Mesodermal cell (in vitro differentiated cells): ENCODE measurements around the gene SCN2A.
"Not testable (repeated sequence)": the region's sequence is repeated elsewhere in the genome, so short reads cannot be mapped to it uniquely, and the experiment has no call there.

ENCODE experiments used
- H3K27ac ChIP-seq: 2 replicates; pipeline ENCODE4 v1.7.0; 2013; ENCODE audit warnings: mild to moderate bottlenecking, low read depth, low read length, moderate library complexity; ENCODE audit not compliant: severe bottlenecking
- H3K36me3 ChIP-seq: 2 replicates; pipeline ENCODE4 v1.7.1; 2013; ENCODE audit warnings: mild to moderate bottlenecking, low read length, moderate library complexity; ENCODE audit not compliant: control insufficient read depth, insufficient read depth
- H3K4me1 ChIP-seq: one replicate; pipeline ENCODE4 v1.7.1; 2013; ENCODE audit warnings: mild to moderate bottlenecking, low read length; ENCODE audit not compliant: insufficient read depth, control insufficient read depth, poor library complexity, severe bottlenecking
- H3K4me3 ChIP-seq: 2 replicates; pipeline ENCODE4 v1.7.0; 2013; ENCODE audit warnings: low read length, control low read depth, mild to moderate bottlenecking; ENCODE audit not compliant: insufficient read depth, poor library complexity, severe bottlenecking; ENCODE audit errors: extremely low read depth
- H3K9me3 ChIP-seq: 2 replicates; pipeline ENCODE4 v1.7.1; 2013; ENCODE audit warnings: mild to moderate bottlenecking, low read length, moderate library complexity; ENCODE audit not compliant: control insufficient read depth
- WGBS, 2 experiments: methylation state at CpG; one replicate each; pipeline ENCODE4 v1.1.5; 2013; ENCODE audit warnings: missing lambda C conversion rate in 2 of 2; ENCODE audit not compliant: insufficient coverage in 2 of 2; 5-methylcytosine and 5-hydroxymethylcytosine counted together

Gene SCN2A

GRCh38 chr2:165251366-165251765 is 12.2 kb downstream of the SCN2A start:
- WGBS, 2 experiments = 100% methylated on average over 3 of the region's 4 CpGs

DNA sequence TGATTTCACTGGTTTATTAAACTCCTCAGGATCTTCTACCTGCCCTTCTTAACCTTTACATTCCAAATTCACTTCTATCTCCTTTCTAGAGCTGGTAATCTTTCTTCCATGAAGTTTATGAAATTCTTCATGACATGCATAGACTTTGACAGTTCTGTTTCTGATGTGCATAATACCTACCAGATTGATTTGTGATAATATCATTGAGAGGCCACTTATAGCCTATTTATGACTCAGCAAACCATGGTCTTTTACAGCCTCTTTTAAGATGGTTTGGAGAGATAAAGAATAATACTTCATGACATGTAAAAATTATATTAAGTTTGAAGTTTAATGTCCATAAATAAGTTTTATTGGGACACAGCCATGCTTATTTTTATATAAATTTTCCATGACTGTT is 14.0 kb downstream of the SCN2A start:
- H3K4me3 ChIP-seq = no peak overlapping the region
- no peaks in the 10 kb centered on the region for H3K9me3 ChIP-seq
- H3K36me3 ChIP-seq = no peaks in the 10 kb centered on the region

More at GRCh38 chr2:165251366-165251765, 12.2 kb downstream of the SCN2A start:
- no peaks in the 10 kb centered on the region for H3K36me3 ChIP-seq
- no peaks in the 10 kb centered on the region for H3K4me1 ChIP-seq
- no peaks in the 10 kb centered on the region for H3K9me3 ChIP-seq
- no peak overlapping the region for H3K27ac ChIP-seq
- H3K4me3 ChIP-seq = no peak overlapping the region

DNA sequence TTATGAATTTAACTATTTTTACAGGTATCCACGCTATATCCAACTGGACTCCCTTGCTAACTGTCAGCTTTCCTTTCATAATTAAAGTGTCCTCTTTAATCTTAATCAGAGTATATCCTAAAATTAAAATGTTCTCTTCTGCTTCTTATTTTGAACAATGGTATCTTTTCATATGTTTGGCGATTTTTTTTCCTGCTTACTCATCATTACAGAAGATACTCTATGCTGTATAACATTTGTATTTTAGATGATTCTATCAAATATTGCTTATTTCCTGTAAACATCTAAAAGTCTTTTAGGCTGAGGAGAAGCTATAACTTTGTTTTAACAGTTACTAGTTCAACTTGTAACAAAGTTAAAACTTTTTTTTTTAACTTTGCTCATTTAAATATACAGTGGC is 17.4 kb downstream of the SCN2A start:
- Histone ChIP-seq H3K4me3 (no peak overlapping the region), H3K27ac (no peak overlapping the region), H3K9me3 (no peaks in the 10 kb centered on the region), H3K4me1 (no peaks in the 10 kb centered on the region), H3K36me3 (no peaks in the 10 kb centered on the region)
- no CpG with 5 or more reads among the region's 2 CpGs for WGBS, 2 experiments

More for the DNA sequence above, 14.0 kb downstream of the SCN2A start:
- Histone ChIP-seq H3K27ac (no peak overlapping the region), H3K4me1 (no peaks in the 10 kb centered on the region)

- H3K27ac ChIP-seq, H3K4me3 ChIP-seq, H3K36me3 ChIP-seq, H3K4me1 ChIP-seq, H3K9me3 ChIP-seq: not testable (repeated sequence)
- 50 to 73% methylated on average over 1 of the region's 2 CpGs for WGBS, 2 experiments
Measured at GRCh38 chr2:165260347-165260746, 21.1 kb downstream of the SCN2A start.

DNA sequence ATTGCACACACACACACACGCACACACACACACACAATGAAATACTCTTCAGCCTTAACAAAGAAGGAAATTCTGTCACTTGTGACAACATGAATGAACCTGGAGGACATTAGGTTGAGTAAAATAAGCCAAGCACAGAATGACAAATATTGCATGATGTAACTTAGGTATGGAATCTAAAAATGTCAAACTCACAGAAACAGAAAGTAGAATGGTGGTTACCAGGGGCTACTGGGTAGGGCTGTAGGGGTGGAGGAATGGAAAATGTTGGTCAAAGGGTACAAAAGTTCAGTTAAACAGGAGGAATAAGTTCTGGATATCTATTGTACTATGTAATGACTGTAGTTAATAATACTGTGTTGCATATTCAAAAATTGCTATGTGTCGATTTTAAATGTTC is 29.5 kb downstream of the SCN2A start:
- no peaks in the 10 kb centered on the region for H3K36me3 ChIP-seq
- no CpG with 5 or more reads among the region's 2 CpGs for WGBS, 2 experiments
- H3K4me1 ChIP-seq = no peaks in the 10 kb centered on the region
- no peak overlapping the region for H3K4me3 ChIP-seq
- H3K9me3 ChIP-seq = no peaks in the 10 kb centered on the region
- H3K27ac ChIP-seq = no peak overlapping the region

DNA sequence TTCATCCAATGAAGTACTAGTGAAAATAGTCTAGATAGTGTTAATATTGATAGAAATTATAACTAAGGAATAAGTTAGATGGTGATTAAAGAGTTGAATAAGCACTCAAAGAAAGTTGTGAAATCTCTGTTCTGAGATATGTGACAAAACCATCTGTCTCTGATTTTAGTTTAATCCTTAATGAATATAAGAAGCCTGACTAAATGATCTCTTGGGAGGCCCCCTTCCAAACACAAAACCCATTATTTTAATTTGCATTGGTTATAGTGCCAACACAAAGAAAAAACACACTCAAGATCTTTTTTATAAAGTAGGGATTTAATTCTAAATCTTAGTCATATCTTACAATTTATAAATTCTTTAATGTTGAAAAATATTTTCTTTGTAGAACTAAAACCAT is 34.0 kb downstream of the SCN2A start:
- Histone ChIP-seq H3K9me3 (no peaks in the 10 kb centered on the region), H3K4me1 (no peaks in the 10 kb centered on the region), H3K4me3 (no peak overlapping the region), H3K27ac (no peak overlapping the region), H3K36me3 (no peaks in the 10 kb centered on the region)

DNA sequence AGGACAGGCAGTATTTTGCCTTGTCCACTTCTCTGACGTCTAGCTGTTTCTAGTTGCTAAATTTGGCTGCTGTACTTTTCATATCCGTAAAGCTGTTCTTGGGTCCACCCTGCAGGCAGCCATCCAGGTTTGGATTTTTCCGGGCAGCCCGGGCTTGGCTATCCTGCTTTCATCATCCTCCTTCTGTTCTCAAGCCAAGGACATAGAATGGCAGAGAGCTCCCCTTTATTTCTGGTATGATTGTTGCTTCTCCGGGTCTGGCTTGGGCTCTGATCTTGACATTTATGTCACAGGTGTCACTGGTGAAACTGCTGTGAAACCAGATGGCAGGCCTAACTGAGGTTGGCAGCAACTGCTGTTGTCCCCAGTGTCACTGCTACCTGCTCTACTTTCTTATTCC is 35.5 kb downstream of the SCN2A start:
- H3K4me1 ChIP-seq = no peaks in the 10 kb centered on the region
- H3K36me3 ChIP-seq = no peaks in the 10 kb centered on the region
- 95 to 99% methylated on average over 3 to 5 of the region's 5 CpGs for WGBS, 2 experiments
- no peak overlapping the region for H3K27ac ChIP-seq
- no peaks in the 10 kb centered on the region for H3K9me3 ChIP-seq
- no peak overlapping the region for H3K4me3 ChIP-seq

DNA sequence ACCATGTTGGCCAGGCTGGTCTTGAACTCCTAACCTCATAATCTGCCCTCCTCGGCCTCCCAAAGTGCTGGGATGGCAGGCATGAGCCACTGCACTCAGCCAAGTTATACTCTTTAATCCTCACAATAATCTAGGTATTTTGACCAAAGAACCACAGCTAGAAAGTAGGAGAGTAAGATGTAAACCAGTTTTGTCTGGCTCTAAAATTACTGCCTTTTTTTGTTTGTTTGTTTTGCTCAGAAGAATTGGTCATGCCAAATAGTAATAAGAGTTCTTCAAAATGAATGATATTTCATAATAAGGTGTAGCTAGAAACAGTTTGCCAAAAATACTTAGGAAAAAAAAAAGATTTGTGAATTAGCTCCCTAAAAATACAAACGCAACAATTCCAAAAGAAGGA is 36.7 kb downstream of the SCN2A start:
- no peaks in the 10 kb centered on the region for H3K9me3 ChIP-seq
- no peaks in the 10 kb centered on the region for H3K36me3 ChIP-seq
- H3K27ac ChIP-seq = no peak overlapping the region
- H3K4me3 ChIP-seq = no peak overlapping the region
- no peaks in the 10 kb centered on the region for H3K4me1 ChIP-seq
- 83 to 100% methylated on average over 1 of the region's 2 CpGs for WGBS, 2 experiments

DNA sequence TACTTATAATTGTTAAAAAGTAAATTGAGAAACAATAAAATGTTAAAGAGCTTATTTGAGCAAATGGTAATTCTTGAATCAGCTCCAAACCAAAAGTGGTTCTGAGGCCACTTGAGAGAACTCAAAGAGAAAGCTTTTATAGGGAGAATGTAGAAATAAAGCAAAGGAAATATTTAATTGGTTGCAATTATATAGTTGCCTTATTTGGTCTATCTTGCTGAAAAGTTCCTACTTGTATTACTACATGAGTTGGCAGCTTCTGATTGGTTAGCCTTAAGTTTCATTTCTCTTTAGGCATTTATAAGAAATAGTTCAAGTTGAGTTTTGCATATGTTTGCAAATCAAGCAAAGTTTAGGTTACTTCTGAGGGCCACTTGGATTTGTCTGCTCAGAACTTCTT is 38.1 kb downstream of the SCN2A start:
- Histone ChIP-seq H3K9me3 (no peaks in the 10 kb centered on the region), H3K4me1 (no peaks in the 10 kb centered on the region), H3K27ac (no peak overlapping the region), H3K4me3 (no peak overlapping the region), H3K36me3 (no peaks in the 10 kb centered on the region)

- no peaks in the 10 kb centered on the region for H3K9me3 ChIP-seq
- WGBS, 2 experiments = 50 to 100% methylated on average over 1 to 2 of the region's 5 CpGs
- H3K27ac ChIP-seq = no peak overlapping the region
- H3K36me3 ChIP-seq = no peaks in the 10 kb centered on the region
- H3K4me1 ChIP-seq = no peaks in the 10 kb centered on the region
- H3K4me3 ChIP-seq = no peak overlapping the region
Measured at GRCh38 chr2:165277860-165278656, 38.8 kb downstream of the SCN2A start.

- no peaks in the 10 kb centered on the region for H3K36me3 ChIP-seq
- H3K9me3 ChIP-seq = no peaks in the 10 kb centered on the region
- H3K4me1 ChIP-seq = no peaks in the 10 kb centered on the region
- H3K4me3 ChIP-seq = no peak overlapping the region
- WGBS, 2 experiments = 100% methylated on average over 2 to 3 of the region's 4 CpGs
- no peak overlapping the region for H3K27ac ChIP-seq
Measured at GRCh38 chr2:165280356-165280755, 41.1 kb downstream of the SCN2A start.
